Fibroblast of villous mesenchyme (primary cell): ENCODE data around the gene NCKAP5L. TPM values are rescaled to one million over a fixed set of nuclear protein-coding genes. Genes with fewer than 3 reads are reported as not detected.

ENCODE experiments used
- DNase-seq: peaks from one replicate; pipeline ENCODE4 v3.0.0-alpha.2; 2010; ENCODE audit warnings: low read depth
- H3K4me3 ChIP-seq: 2 replicates; pipeline ENCODE4 v1.5.1; 2011; ENCODE audit warnings: low read depth, mild to moderate bottlenecking, low read length
- total RNA-seq: library from RNA; depleted of rRNA; stranded (reverse); fragments of >200 nt; gene quantifications from 2 replicates; pipeline ENCODE4 v1.2.3, GENCODE V29; 2012
- TF ChIP-seq, protein P1 (sequence below): IDR thresholded peaks from 2 replicates; pipeline ENCODE4 v1.5.1; 2012; ENCODE audit warnings: low read depth, mild to moderate bottlenecking, low read length; ENCODE audit not compliant: insufficient read depth

The NCKAP5L gene
- total RNA-seq, 1 donor = 34.1 TPM

DNA sequence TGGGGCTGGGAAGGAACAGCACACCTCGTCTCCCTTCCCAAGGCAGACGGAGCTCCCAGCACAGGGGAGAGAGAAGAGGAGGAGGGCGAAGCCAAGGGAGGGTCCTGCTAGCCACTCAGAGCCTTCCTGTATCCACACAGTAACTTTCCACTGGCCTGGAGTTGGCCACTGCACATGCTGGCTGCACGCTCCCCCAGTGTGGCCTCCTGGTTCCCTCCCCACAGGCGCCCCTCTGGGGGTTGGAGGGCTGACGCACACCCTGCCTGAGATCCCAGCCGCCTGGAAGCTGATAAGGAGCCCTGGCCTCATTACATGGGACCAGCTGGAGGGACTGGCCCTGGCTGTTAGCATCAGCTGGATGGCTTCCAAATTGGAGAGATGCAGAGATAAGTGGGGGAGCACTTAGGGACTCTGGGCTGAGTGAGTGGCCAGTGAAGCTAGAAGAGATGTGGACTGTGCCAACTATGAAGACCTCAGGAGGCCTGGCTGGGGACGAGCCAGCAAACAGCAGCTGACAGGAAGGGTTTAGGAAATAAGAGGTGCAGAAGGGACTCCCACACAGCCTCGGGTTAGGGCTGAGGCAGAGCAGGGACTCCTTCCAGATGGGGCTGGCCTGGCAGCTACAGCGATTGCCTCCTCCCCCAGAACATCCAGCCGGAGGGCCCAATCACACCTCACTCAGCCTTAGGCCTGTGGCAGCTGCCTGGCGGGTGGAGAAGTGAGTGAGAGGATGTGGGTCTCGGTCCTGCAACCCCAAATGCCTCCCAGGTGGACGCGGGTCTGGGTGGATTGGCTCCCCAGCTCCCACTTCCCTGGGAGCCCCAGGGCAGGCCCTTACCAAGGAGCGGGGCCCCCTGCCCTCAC is 41.0 kb upstream of the NCKAP5L start:
- H3K4me3 ChIP-seq = peak overlapping the region; percentile 25
- peak; percentile 100 for DNase-seq
- TF ChIP-seq, protein P1, sequence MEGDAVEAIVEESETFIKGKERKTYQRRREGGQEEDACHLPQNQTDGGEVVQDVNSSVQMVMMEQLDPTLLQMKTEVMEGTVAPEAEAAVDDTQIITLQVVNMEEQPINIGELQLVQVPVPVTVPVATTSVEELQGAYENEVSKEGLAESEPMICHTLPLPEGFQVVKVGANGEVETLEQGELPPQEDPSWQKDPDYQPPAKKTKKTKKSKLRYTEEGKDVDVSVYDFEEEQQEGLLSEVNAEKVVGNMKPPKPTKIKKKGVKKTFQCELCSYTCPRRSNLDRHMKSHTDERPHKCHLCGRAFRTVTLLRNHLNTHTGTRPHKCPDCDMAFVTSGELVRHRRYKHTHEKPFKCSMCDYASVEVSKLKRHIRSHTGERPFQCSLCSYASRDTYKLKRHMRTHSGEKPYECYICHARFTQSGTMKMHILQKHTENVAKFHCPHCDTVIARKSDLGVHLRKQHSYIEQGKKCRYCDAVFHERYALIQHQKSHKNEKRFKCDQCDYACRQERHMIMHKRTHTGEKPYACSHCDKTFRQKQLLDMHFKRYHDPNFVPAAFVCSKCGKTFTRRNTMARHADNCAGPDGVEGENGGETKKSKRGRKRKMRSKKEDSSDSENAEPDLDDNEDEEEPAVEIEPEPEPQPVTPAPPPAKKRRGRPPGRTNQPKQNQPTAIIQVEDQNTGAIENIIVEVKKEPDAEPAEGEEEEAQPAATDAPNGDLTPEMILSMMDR = peak; percentile 0

DNA sequence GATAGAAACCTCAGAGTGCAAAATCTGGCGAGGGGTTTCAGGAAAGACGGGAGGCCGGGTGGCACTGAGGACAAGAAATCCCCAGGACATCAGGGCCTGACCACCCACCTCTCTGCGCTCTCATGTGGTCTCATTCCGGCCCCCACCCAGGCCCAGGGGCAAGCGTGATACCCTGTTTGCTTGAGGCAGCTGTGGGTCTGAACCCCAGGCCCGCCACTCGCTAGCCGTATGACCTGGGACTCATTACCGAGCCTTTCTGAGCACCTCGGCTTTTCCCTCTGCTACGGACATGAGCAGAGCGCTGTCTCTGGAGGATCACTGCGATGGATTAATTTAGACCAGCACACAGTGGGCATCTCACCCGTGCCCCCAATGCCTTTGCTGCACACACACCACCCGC is 40.2 kb upstream of the NCKAP5L start:
- DNase-seq = no peak
- peak overlapping the region; percentile 25 for H3K4me3 ChIP-seq
- TF ChIP-seq, protein P1 = no peak

DNA sequence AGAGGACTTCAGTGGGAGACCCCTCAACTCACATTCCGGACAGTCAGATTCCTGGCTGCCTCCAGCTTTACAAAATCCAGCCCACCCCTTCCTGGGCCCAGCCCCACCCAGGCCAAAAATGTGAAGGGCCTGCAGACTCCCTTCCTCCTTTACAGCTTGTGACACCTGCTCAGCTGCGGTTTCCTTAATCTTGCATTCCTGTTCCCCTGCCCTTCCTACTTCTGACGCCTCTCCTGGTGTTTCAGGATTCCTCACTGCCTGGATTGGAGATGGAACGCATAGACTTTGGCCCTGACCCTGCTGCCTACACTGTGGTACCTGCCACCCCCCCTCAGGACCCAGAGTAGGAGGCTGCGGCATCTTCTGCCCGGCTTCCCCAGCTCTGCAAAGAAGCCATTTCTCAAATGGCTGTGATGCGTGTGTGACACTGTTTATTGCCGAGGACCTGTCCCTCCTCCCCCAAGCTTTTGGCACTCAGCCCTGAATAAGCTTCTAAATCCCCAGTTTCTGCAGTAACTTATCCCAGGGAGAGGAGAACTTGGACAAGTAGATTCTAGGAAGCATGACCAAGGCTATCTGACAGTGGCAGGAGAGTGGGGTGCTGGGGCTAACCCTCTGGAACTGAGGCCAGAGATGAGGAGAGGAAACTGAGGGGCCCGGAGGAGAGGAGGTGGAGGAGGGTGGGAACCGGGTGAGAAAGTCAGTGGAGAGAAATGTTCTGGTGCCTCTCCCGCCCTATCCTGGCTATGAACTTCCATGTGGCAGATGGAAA is 39.5 kb upstream of the NCKAP5L start:
- TF ChIP-seq, protein P1 = no peak
- H3K4me3 ChIP-seq = no peak overlapping the region
- peak; percentile 66 for DNase-seq

DNA sequence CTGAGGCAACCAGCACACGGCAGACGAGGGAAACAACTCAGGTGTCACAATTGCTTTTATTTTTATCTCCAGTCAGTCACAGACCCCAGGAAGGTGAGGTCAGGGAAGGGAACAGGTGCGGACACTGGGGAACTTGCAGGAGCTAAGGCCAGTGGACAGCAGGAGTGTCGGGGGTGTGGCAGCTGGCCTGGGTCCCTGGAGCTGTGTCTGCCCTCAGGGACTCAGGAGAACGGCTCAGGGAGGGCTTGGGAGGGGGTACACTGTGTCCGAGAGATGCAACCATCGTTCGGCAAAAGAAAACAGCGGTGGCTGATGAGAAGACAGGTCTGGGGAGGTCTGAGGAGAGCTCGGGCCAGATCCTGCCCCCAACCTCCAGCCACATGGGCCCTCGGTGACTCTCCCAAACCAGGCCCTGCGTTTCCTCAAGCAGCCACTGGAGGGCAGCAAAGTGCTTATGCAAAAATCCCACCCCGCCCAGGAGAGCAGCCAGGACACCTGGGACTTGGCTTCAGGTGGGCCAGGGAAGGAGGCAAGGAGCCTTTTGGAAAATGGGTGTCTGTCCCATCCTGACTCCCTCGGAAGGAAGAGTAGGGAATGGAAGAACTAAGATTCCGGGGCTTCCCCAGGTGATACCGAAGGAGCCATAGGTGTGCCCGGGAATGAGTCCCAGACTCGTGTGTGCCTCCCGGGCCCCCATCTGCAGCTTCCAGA is 38.8 kb upstream of the NCKAP5L start:
- no peak overlapping the region for H3K4me3 ChIP-seq
- DNase-seq = peak; percentile 70
- TF ChIP-seq, protein P1 = peak; percentile 97

DNA sequence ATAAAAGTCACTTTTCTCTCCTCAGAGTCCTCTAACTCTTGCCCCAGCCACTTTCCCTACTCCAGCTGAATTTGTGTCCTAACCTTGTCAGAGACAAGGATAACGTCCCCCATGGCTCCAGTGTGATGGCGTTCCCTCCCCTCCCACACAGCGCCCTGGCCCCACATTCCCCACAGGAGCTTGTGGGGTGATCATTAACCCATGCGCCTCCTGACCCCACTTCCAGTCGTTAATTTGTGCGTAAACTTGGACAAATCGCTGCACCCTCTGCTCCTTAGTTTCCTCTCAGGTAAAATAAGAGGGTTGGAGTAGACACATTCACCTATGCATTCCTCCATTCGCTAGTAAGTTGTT is 37.5 kb upstream of the NCKAP5L start:
- TF ChIP-seq, protein P1 = no peak
- no peak overlapping the region for H3K4me3 ChIP-seq
- no peak for DNase-seq

DNA sequence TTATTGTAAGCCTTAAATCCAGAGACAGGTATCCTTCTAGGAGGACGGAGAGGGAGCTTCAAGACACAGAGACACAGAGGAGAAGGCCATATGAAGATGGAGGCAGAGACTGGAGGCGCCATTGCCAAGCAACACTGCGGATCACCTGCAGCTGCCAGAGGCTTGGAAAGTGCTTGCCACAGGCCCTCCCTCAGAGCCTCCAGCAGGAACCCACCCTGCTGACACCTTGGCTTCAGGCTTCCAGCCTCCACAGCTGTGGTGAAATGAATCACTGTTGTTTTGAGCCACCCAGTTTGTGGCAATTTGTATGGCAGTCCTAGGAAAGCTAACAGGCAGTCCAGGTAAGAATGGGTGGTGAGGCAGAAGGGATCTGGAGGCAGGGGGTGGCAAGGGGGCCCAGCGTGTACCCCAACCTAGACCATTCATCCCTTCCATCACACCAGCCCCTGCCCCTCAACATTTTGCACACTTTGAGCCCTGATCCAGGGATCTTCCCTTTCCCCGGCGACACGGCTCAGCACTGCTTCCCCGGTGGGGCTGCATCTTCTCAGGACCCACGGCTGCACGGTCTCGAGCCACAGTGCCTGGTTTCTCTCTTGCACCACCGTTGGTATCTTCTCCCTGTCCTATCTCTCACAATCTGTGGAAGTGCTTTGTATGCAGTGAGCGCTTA is 37.0 kb upstream of the NCKAP5L start:
- no peak overlapping the region for H3K4me3 ChIP-seq
- TF ChIP-seq, protein P1 = no peak
- DNase-seq = no peak
